SU-DHL-6 (cell line): ENCODE measurements around the gene NUDT19.

Experiments used
- H2AFZ ChIP-seq: fragments of 200-600 bp; sonication (generic); 2 replicates; pipeline ENCODE4 v1.6.1; 2014; ENCODE audit warnings: low read depth, mild to moderate bottlenecking, moderate library complexity, mixed read lengths, antibody characterized with exemption, low read length; ENCODE audit not compliant: severe bottlenecking
- H3F3A ChIP-seq: fragments of 200-600 bp; shearing (Covaris generic); 2 replicates; pipeline ENCODE4 v1.6.0; 2016; ENCODE audit warnings: antibody characterized with exemption, mild to moderate bottlenecking; ENCODE audit not compliant: insufficient read depth
- H3K27ac ChIP-seq: fragments of 200-600 bp; sonication (generic); 2 replicates; pipeline ENCODE4 v1.5.1; 2016; ENCODE audit warnings: low read depth, mild to moderate bottlenecking, low read length, moderate library complexity, mixed read lengths
- H3K27me3 ChIP-seq: fragments of 200-600 bp; sonication (generic), shearing (Covaris generic); 2 replicates; pipeline ENCODE4 v1.6.0; 2014; ENCODE audit warnings: mild to moderate bottlenecking, low read length
- H3K36me3 ChIP-seq: fragments of 200-600 bp; sonication (generic); 2 replicates; pipeline ENCODE4 v1.6.1; 2014; ENCODE audit warnings: mild to moderate bottlenecking, low read length, mixed read lengths
- H3K4me2 ChIP-seq: fragments of 300-600, 200-600 bp; shearing (Covaris generic), sonication (generic); 2 replicates; pipeline ENCODE4 v1.6.0; 2014; ENCODE audit warnings: low read length, low read depth, mild to moderate bottlenecking; ENCODE audit not compliant: poor library complexity, severe bottlenecking
- H3K4me3 ChIP-seq: fragments of 200-600 bp; sonication (generic); 2 replicates; pipeline ENCODE4 v1.5.1; 2014; ENCODE audit warnings: antibody characterized with exemption, low read length, mild to moderate bottlenecking, mixed read lengths; ENCODE audit not compliant: insufficient read depth, poor library complexity, severe bottlenecking
- H3K79me2 ChIP-seq: fragments of 200-600 bp; sonication (generic); 2 replicates; pipeline ENCODE4 v1.6.1; 2014; ENCODE audit warnings: mild to moderate bottlenecking, low read length, moderate library complexity; ENCODE audit not compliant: insufficient read depth
- H3K9ac ChIP-seq: fragments of 200-600 bp; sonication (generic); 2 replicates; pipeline ENCODE4 v1.7.0; 2014; ENCODE audit warnings: mild to moderate bottlenecking, low read length
- H3K9me2 ChIP-seq: fragments of 200-600 bp; sonication (generic); replicated peaks from 2 replicates; pipeline ENCODE4 v1.6.1; 2014; ENCODE audit warnings: low read length; ENCODE audit not compliant: insufficient read depth
- H3K9me3 ChIP-seq: fragments of 200-600 bp; sonication (generic); 2 replicates; pipeline ENCODE4 v1.6.1; 2014; ENCODE audit warnings: low read length, mixed read lengths; ENCODE audit not compliant: insufficient read depth
- H4K20me1 ChIP-seq: fragments of 200-600 bp; sonication (generic); 2 replicates; pipeline ENCODE4 v1.6.1; 2014; ENCODE audit warnings: low read depth, mild to moderate bottlenecking, antibody characterized with exemption, low read length, moderate library complexity, mixed read lengths
- CTCF ChIP-seq: fragments of 200-600 bp; sonication (generic); IDR thresholded peaks from one replicate; pipeline ENCODE4 v1.5.1; 2017; ENCODE audit warnings: antibody characterized with exemption, mild to moderate bottlenecking, low read length, moderate library complexity; ENCODE audit not compliant: insufficient read depth, poor library complexity, severe bottlenecking
- EZH2phosphoT487 ChIP-seq: fragments of 200-600 bp; sonication (generic), shearing (Covaris generic); conservative IDR thresholded peaks from 2 replicates; pipeline ENCODE4 v1.6.1; 2018; ENCODE audit warnings: mild to moderate bottlenecking, antibody characterized with exemption, low read length, moderate library complexity, mixed read lengths

NUDT19 gene

GRCh38 chr19:32735936-32736335, 44.3 kb downstream of the NUDT19 start:
- Histone ChIP-seq H3F3A (no peaks in the 10 kb centered on the region), H4K20me1 (no peaks in the 10 kb centered on the region), H3K36me3 (no peaks in the 10 kb centered on the region), H3K9ac (no peak overlapping the region), H3K79me2 (no peaks in the 10 kb centered on the region), H3K9me3 (no peaks in the 10 kb centered on the region), H3K4me3 (no peak overlapping the region), H3K27ac (no peak overlapping the region), H3K9me2 (no peaks in the 10 kb centered on the region), H3K4me2 (no peak overlapping the region), H2AFZ (no peak overlapping the region), H3K27me3 (no peaks in the 10 kb centered on the region)
- TF ChIP-seq CTCF (no peak), EZH2phosphoT487 (no peak)

- Histone ChIP-seq H2AFZ (no peak overlapping the region), H3K9me3 (no peaks in the 10 kb centered on the region), H3K4me2 (no peak overlapping the region), H3K27me3 (no peaks in the 10 kb centered on the region), H3K27ac (no peak overlapping the region), H4K20me1 (no peaks in the 10 kb centered on the region), H3K79me2 (no peaks in the 10 kb centered on the region), H3K9ac (no peak overlapping the region), H3K9me2 (no peaks in the 10 kb centered on the region), H3K36me3 (no peaks in the 10 kb centered on the region), H3K4me3 (no peak overlapping the region), H3F3A (no peaks in the 10 kb centered on the region)
- TF ChIP-seq EZH2phosphoT487 (no peak), CTCF (no peak)
Measured at GRCh38 chr19:32743021-32743420, 51.4 kb downstream of the NUDT19 start.

DNA sequence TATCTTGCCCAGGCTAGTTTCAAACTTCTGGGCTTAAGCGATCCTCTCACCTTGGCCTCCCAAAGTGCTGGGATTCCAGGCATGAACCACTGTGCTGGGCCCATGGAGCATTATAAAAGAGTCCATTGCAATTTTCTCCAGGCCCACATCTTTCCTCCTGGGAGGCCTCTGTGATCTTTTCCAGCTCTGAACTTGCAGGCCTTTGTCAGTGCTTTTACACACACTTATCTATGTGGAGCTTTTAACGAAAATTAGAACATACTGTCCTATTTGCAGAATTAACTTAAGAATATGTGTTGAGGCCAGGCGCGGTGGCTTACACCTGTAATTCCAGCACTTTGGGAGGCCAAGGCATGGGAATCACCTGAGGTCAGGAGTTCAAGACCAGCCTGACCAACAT, 51.8 kb downstream of the NUDT19 start:
- Histone ChIP-seq H3K9me2 (no peaks in the 10 kb centered on the region), H4K20me1 (no peaks in the 10 kb centered on the region), H3K79me2 (no peaks in the 10 kb centered on the region), H3K27me3 (no peaks in the 10 kb centered on the region), H2AFZ (no peak overlapping the region), H3K36me3 (no peaks in the 10 kb centered on the region), H3K9me3 (no peaks in the 10 kb centered on the region), H3K27ac (no peak overlapping the region), H3K4me3 (no peak overlapping the region), H3F3A (no peaks in the 10 kb centered on the region), H3K9ac (no peak overlapping the region), H3K4me2 (no peak overlapping the region)
- TF ChIP-seq CTCF (no peak), EZH2phosphoT487 (no peak)
